T-cell (primary cell): Measurements from ENCODE around the gene VPS37C. TPM values are rescaled to one million over a fixed set of nuclear protein-coding genes. Genes with fewer than 3 reads are reported as not detected.
"Not testable (repeated sequence)": the region's sequence is repeated elsewhere in the genome, so short reads cannot be mapped to it uniquely, and the experiment has no call there.

Experiments used
- ATAC-seq, 4 experiments: fragments of 200-7000 bp in 3 of 4; fragments of 150-1000 bp in 1 of 4; cut with Tn5 transposase; replicated peaks in 1 of 4; 1 replicate in 3 of 4; 2 replicates in 1 of 4; pipeline ENCODE4 v1.10.0; 2021; ENCODE audit warnings: moderate library complexity in 3 of 4, mild to moderate bottlenecking in 2 of 4, moderate number of reproducible peaks in 1 of 4
- CTCF ChIA-PET, 2 donors: fragments of 300-600 bp; sonication (Branson Sonifier 250); formaldehyde crosslinking; loops; one replicate each; lab custom pipeline; 2022; ENCODE audit warnings: antibody characterized with exemption in 2 of 2; lab: Charles Lee
- POLR2A ChIA-PET, 2 donors: fragments of 300-600 bp; sonication (Branson Sonifier 250); formaldehyde crosslinking; loops; one replicate each; lab custom pipeline; 2022; ENCODE audit warnings: antibody characterized with exemption in 2 of 2; lab: Charles Lee
- DNase-seq, 35 experiments: peaks; one replicate each; pipeline versions ENCODE4 v3.0.0 to v3.0.0-alpha.2; 2013 to 2023
- H3K27ac ChIP-seq: one replicate; pipeline ENCODE4 v1.5.1; 2013; ENCODE audit warnings: low read length
- H3K27me3 ChIP-seq, 2 experiments: replicated peaks in 1 of 2; 1 replicate in 1 of 2; 2 replicates in 1 of 2; pipeline versions ENCODE4 v1.6.1 to v1.7.0; 2013; ENCODE audit warnings: low read length in 1 of 2, mixed read lengths in 1 of 2; ENCODE audit not compliant: control insufficient read depth in 2 of 2, insufficient read depth in 2 of 2; ENCODE audit errors: extremely low read depth in 1 of 2
- H3K36me3 ChIP-seq, 2 donors: 1 replicate in 1 of 2; 2 replicates in 1 of 2; pipeline versions ENCODE4 v1.6.1 to v1.7.0; 2013; ENCODE audit warnings: low read length in 1 of 2; ENCODE audit not compliant: control insufficient read depth in 2 of 2, insufficient read depth in 1 of 2; ENCODE audit errors: extremely low read depth in 1 of 2
- H3K4me1 ChIP-seq, 2 experiments: 1 replicate in 1 of 2; 2 replicates in 1 of 2; pipeline versions ENCODE4 v1.6.1 to v1.7.0; 2013; ENCODE audit warnings: low read length in 2 of 2, mixed read lengths in 1 of 2; ENCODE audit not compliant: insufficient read depth in 2 of 2, control insufficient read depth in 1 of 2; ENCODE audit errors: extremely low read depth in 1 of 2
- H3K4me3 ChIP-seq, 2 donors: 1 replicate in 1 of 2; 2 replicates in 1 of 2; pipeline versions ENCODE4 v1.5.1 to v1.7.0; 2013; ENCODE audit warnings: mild to moderate bottlenecking in 2 of 2, low read length in 1 of 2, moderate library complexity in 1 of 2; ENCODE audit not compliant: control insufficient read depth in 1 of 2; ENCODE audit errors: extremely low read depth in 1 of 2
- H3K9me3 ChIP-seq: 2 replicates; pipeline ENCODE4 v1.7.0; 2013
- H3K27ac Mint-ChIP-seq, 2 donors: one replicate each; pipeline ENCODE4 v1.8.0; 2020 to 2021; ENCODE audit warnings: mild to moderate bottlenecking in 2 of 2, mixed read lengths in 2 of 2
- H3K27me3 Mint-ChIP-seq, 2 donors: one replicate each; pipeline ENCODE4 v1.8.0; 2021 to 2022; ENCODE audit warnings: mixed read lengths in 2 of 2
- H3K36me3 Mint-ChIP-seq: one replicate; pipeline ENCODE4 v1.8.0; 2021; ENCODE audit warnings: mixed read lengths
- H3K4me1 Mint-ChIP-seq, 3 donors: one replicate each; pipeline ENCODE4 v1.8.0; 2020 to 2022; ENCODE audit warnings: mixed read lengths in 3 of 3, mild to moderate bottlenecking in 1 of 3
- H3K4me3 Mint-ChIP-seq, 3 donors: one replicate each; pipeline ENCODE4 v1.8.0; 2020 to 2022; ENCODE audit warnings: mild to moderate bottlenecking in 3 of 3, mixed read lengths in 3 of 3, moderate library complexity in 3 of 3
- H3K9me3 Mint-ChIP-seq, 3 donors: one replicate each; pipeline ENCODE4 v1.8.0; 2020 to 2022; ENCODE audit warnings: mixed read lengths in 3 of 3
- WGBS: methylation state at CpG from one replicate; pipeline ENCODE4 v1.1.5; 2013; ENCODE audit warnings: missing lambda C conversion rate; ENCODE audit not compliant: insufficient coverage; 5-methylcytosine and 5-hydroxymethylcytosine counted together
- total RNA-seq, 35 experiments: library from RNA in 6 of 35; stranded (reverse) in 6 of 35; fragments of 120-200 nt in 1 of 35; gene quantifications; one replicate each; pipeline versions ENCODE4 v1.2.1 to v1.2.4 and lab custom pipeline; 2013 to 2026

Gene VPS37C
- total RNA-seq: 1 to 10 TPM; 3.3 to 7.9 (median 7.3) TPM
- total RNA-seq (2013): 4.3 TPM
- 3.9 to 14.2 (median 7.4) reads per million in 29 experiments for total RNA-seq (lab: John Stamatoyannopoulos, UW)

DNA sequence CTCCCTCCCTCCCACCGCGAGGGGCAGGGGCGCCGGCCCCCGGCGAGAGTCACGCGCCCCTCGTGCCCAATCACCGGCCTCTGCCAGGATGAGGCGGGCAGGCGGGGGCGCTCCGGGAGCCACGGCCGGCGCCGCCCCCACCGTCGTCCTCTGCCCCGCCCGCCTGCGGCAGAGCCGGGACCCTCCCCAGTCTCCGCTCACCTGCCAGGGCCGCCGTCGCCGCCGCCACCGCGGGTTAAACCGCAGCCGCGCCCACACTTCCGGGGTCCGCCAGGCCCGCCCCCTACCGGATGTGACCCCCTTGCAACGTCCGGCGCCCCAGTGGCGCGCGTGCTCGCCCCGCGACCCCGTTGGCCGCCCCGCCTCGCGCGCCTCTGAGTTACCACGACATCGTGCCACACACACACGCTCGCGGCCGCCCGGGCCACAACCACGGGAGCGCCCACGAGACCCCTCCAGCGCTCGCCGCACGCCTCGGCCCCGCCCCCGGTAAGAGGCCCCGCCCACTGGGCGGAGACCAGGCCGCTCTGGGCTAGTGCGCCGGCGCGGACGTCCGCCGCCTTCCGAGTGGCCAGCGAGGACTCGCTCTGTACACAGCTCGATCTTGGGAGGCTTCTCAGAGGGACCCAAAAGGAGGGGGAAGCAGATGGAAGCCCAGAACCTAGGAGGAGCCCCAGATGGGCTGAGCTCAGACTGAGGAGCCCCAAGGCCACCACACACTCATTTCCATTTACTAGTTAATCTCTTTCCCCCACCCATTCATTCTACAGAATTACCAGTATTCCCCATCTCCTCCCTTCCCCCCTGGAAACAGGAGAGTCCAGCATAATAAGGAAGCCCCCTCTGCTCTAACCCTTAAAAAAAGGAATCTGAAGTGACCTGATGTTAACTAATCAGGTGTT is at the start of gene VPS37C:
TSS of gene VPS37C (minus strand) at position 237 of the 902 bp plus-strand sequence. CDS start 22,597 bp downstream, outside the sequence.
- H3K27me3 Mint-ChIP-seq: no peaks in the 10 kb centered on the region
- CTCF ChIA-PET: interaction anchor here in 1 of 2 donors (0.9 kb wide), 1 partner anchor 190 kb away, joined by 3 read pairs; the partner anchor contains the start of gene CD6
- Histone ChIP-seq H3K36me3 (peaks cover 0 to 2% of the 10 kb centered on the region in 2 donors), H3K4me1 (peaks cover 12 to 20% of the 10 kb centered on the region in 2 experiments), H3K4me3 (peak within 1 kb of the TSS; percentile 58 to 59), H3K9me3 (no peaks in the 10 kb centered on the region), H3K27ac (peak within 1 kb of the TSS; percentile 82), H3K27me3 (no peaks in the 10 kb centered on the region)
- under 1% methylated on average over 83 of the region's 85 CpGs for WGBS
- POLR2A ChIA-PET: no interaction called here
- DNase-seq (peak; percentile 69 to 95 (median 83)), ATAC-seq (peak; percentile 78 to 85 (median 81))
- H3K36me3 Mint-ChIP-seq: peaks cover 4% of the 10 kb centered on the region
- H3K9me3 Mint-ChIP-seq: no peaks in the 10 kb centered on the region
- H3K27ac Mint-ChIP-seq: peak within 1 kb of the TSS; percentile 93 to 95
- H3K4me1 Mint-ChIP-seq: peaks cover 40 to 57% (median 51%) of the 10 kb centered on the region in 3 donors
- peak within 1 kb of the TSS; percentile 78 to 87 (median 84) for H3K4me3 Mint-ChIP-seq

- H3K9me3 Mint-ChIP-seq, H3K4me3 ChIP-seq, H3K4me3 Mint-ChIP-seq, CTCF ChIA-PET, H3K36me3 Mint-ChIP-seq, H3K4me1 Mint-ChIP-seq, H3K4me1 ChIP-seq, H3K27me3 ChIP-seq, ATAC-seq, H3K27ac Mint-ChIP-seq, H3K27me3 Mint-ChIP-seq, H3K9me3 ChIP-seq, DNase-seq, POLR2A ChIA-PET, H3K36me3 ChIP-seq, H3K27ac ChIP-seq: not testable (repeated sequence)
- no CpG with 5 or more reads among the region's 6 CpGs for WGBS
Measured at GRCh38 chr11:61210629-61211028, 49.4 kb upstream of the VPS37C start.

DNA sequence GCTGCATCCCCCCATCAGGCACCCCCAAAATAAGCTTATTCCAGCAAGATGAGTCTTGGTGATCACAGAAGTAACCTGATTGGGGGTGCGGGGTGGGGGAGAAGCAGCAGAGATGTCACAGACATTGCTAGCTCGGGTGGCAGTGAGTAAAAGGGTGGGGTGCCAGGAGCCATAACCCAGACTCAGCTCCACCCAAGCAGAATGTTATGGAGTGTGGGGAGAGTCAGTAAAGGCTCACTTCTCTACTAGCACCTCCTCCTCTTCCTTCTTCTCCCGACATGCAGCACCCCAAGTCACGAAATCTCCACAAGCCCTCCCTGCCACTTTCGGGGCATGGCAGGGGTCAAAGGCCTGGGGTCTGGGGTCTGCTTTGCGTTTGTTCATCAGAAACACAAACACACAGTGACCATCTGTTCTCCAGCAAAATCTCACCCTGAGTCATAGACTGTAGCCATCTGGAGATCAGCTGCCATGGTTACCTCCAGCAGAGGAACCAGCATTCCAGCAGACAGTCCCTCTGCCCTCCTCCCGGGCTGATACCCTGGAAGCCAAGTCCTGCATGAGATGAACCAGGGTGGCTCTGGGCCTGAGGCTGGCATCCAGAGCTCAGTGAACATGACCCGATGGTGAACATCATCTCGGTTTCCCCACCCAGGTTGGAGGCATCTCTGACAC is 46.5 kb upstream of the VPS37C start:
- H3K9me3 ChIP-seq, CTCF ChIA-PET, H3K4me1 Mint-ChIP-seq, H3K27ac Mint-ChIP-seq, POLR2A ChIA-PET, H3K27ac ChIP-seq, H3K36me3 Mint-ChIP-seq, DNase-seq, H3K4me3 Mint-ChIP-seq, H3K27me3 ChIP-seq, H3K4me1 ChIP-seq, ATAC-seq, H3K36me3 ChIP-seq, H3K9me3 Mint-ChIP-seq, H3K4me3 ChIP-seq: not testable (repeated sequence)
- peaks cover 4 to 13% of the 10 kb centered on the region in 2 donors for H3K27me3 Mint-ChIP-seq
- WGBS: no CpG with 5 or more reads among the region's 9 CpGs

DNA sequence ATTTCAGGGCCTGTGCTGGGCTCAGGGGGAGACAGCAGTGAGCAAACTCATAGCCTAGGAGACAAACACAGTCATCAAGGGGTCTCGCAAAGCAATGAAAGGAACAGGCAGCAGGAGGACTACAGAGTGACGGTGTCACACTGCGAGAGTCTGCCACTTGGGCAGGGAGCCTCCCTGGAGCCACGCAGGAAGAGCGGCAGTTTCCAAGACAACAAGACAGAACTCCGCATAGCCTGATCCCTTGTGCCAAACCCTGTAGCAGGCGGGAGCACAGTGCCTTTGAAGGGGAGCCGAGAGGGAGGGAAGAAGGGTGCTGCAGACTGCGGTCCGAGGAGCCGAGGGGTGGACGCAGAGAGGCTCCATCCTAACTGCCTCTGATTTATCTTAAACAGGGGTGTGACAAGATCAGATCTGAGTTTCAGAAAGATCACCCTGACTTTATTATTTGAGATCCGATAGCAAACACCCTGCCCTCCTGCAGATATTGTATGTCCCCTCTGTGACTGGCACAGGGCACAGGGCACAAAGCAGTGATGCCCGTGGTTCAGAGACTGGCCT is 43.4 kb upstream of the VPS37C start:
- DNase-seq, H3K4me1 Mint-ChIP-seq, H3K4me3 ChIP-seq, H3K27ac ChIP-seq, H3K4me1 ChIP-seq, H3K36me3 ChIP-seq, H3K4me3 Mint-ChIP-seq, H3K9me3 ChIP-seq, H3K27me3 ChIP-seq, H3K9me3 Mint-ChIP-seq, H3K27ac Mint-ChIP-seq, POLR2A ChIA-PET, ATAC-seq, H3K36me3 Mint-ChIP-seq, CTCF ChIA-PET: not testable (repeated sequence)
- peaks cover 13 to 23% of the 10 kb centered on the region in 2 donors for H3K27me3 Mint-ChIP-seq
- 95% methylated on average over 7 of the region's 14 CpGs for WGBS

- no CpG with 5 or more reads among the region's 5 CpGs for WGBS
- H3K9me3 ChIP-seq, CTCF ChIA-PET, H3K27me3 ChIP-seq, ATAC-seq, DNase-seq, H3K9me3 Mint-ChIP-seq, H3K27ac Mint-ChIP-seq, H3K4me1 Mint-ChIP-seq, H3K4me3 Mint-ChIP-seq, POLR2A ChIA-PET, H3K4me3 ChIP-seq, H3K4me1 ChIP-seq, H3K36me3 ChIP-seq, H3K27ac ChIP-seq, H3K36me3 Mint-ChIP-seq: not testable (repeated sequence)
- peaks cover 13 to 23% of the 10 kb centered on the region in 2 donors for H3K27me3 Mint-ChIP-seq
Measured at GRCh38 chr11:61203873-61204272, 42.6 kb upstream of the VPS37C start.

DNA sequence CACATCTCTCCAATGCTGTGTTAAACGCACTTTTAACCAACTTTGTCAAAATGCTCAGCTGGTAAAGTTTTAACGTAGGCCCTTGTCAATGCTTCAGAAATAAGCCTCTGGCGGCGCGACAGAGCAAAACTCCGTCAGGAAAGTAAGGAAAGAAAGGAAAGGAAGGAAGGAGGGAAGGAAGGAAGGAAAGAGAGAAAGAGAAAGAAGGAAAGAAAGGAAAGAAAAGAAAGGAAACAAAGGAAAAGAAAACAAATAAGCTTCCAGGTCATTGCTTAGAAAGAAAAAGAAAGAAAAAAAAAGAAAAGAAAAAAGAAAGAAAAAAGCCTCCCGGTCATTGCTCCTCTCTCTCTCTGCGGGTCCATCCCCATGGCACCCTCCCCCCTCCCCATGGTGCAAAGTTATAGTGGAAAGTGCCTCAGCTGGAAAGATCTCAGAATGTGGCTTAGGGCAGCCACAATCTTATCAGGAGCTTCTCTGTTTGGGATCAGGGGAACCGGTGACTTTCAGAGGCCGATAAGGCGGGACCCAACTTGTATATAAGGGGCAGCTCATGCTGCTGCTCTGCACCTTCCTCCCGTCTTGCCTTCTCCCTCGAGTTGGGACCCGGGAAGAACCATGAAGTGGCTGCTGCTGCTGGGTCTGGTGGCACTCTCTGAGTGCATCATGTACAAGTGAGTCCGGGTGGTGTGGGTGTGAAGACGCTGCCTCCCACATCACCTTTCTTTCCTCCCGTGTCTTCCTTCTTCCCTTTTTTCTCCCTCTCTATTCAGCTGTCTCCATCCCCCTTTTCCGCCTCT is 41.9 kb upstream of the VPS37C start, which contains the start of gene PGA3:
TSS of gene PGA3 (plus strand) at position 566 of the 797 bp plus-strand sequence. CDS start at position 616, 50 bp downstream.
- H3K36me3 ChIP-seq, H3K9me3 ChIP-seq, H3K4me3 Mint-ChIP-seq, H3K27ac ChIP-seq, H3K4me1 ChIP-seq, H3K27me3 ChIP-seq, POLR2A ChIA-PET, H3K27ac Mint-ChIP-seq, H3K36me3 Mint-ChIP-seq, H3K4me3 ChIP-seq, H3K4me1 Mint-ChIP-seq, CTCF ChIA-PET, H3K9me3 Mint-ChIP-seq, ATAC-seq, DNase-seq: not testable (repeated sequence)
- peaks cover 13 to 23% of the 10 kb centered on the region in 2 donors for H3K27me3 Mint-ChIP-seq
- WGBS: 62% methylated on average over 4 of the region's 18 CpGs
